Neural crest cell (in vitro differentiated cells): Measurements from ENCODE around the gene ACIN1. TPM values are rescaled to one million over a fixed set of nuclear protein-coding genes. Genes with fewer than 3 reads are reported as not detected.
A peak's percentile ranks its signal among the peaks of the same experiment; 100 is the strongest.

Experiments used
- DNase-seq: peaks from one replicate; pipeline ENCODE4 v3.0.0; 2021; ENCODE audit warnings: low read depth, mixed read lengths, low spot score
- H3K27ac Mint-ChIP-seq: one replicate; pipeline ENCODE4 v1.8.0; 2021; ENCODE audit warnings: mild to moderate bottlenecking, mixed read lengths; ENCODE audit not compliant: unreplicated experiment
- H3K27me3 Mint-ChIP-seq: 2 replicates; pipeline ENCODE4 v1.8.0; 2021; ENCODE audit warnings: low read depth, mild to moderate bottlenecking, mixed read lengths
- H3K36me3 Mint-ChIP-seq: 2 replicates; pipeline ENCODE4 v1.8.0; 2021; ENCODE audit warnings: low read depth, mild to moderate bottlenecking, mixed read lengths
- H3K4me1 Mint-ChIP-seq: 2 replicates; pipeline ENCODE4 v1.8.0; 2021; ENCODE audit warnings: mixed read lengths
- H3K4me3 Mint-ChIP-seq: one replicate; pipeline ENCODE4 v1.8.0; 2021; ENCODE audit warnings: mild to moderate bottlenecking, mixed read lengths
- H3K9me3 Mint-ChIP-seq: 2 replicates; pipeline ENCODE4 v1.8.0; 2021; ENCODE audit warnings: mixed read lengths
- total RNA-seq: library from RNA; stranded (reverse); gene quantifications from 2 replicates; pipeline ENCODE4 v1.2.1, GENCODE V29; 2021
- TF ChIP-seq, protein P1 (sequence below): fragments of 200-600 bp; sonication (generic); conservative IDR thresholded peaks from 2 replicates; pipeline ENCODE4 v1.5.0; 2021; ENCODE audit warnings: antibody characterized with exemption, mild to moderate bottlenecking

Gene ACIN1
- total RNA-seq, 1 donor from 2014 or later: 352 TPM

- H3K4me3 Mint-ChIP-seq: peak overlapping the region; percentile 93
- H3K27me3 Mint-ChIP-seq: peaks cover 5% of the 10 kb centered on the region
- DNase-seq: peak; percentile 74
- H3K9me3 Mint-ChIP-seq: no peaks in the 10 kb centered on the region
- H3K27ac Mint-ChIP-seq: peak overlapping the region; percentile 67
- peaks cover 20% of the 10 kb centered on the region for H3K4me1 Mint-ChIP-seq
- TF ChIP-seq, protein P1, sequence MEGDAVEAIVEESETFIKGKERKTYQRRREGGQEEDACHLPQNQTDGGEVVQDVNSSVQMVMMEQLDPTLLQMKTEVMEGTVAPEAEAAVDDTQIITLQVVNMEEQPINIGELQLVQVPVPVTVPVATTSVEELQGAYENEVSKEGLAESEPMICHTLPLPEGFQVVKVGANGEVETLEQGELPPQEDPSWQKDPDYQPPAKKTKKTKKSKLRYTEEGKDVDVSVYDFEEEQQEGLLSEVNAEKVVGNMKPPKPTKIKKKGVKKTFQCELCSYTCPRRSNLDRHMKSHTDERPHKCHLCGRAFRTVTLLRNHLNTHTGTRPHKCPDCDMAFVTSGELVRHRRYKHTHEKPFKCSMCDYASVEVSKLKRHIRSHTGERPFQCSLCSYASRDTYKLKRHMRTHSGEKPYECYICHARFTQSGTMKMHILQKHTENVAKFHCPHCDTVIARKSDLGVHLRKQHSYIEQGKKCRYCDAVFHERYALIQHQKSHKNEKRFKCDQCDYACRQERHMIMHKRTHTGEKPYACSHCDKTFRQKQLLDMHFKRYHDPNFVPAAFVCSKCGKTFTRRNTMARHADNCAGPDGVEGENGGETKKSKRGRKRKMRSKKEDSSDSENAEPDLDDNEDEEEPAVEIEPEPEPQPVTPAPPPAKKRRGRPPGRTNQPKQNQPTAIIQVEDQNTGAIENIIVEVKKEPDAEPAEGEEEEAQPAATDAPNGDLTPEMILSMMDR: peak; percentile 75
- H3K36me3 Mint-ChIP-seq: peaks cover 2% of the 10 kb centered on the region
Observed at GRCh38 chr14:23056145-23056955, 38.6 kb downstream of the ACIN1 start.

GRCh38 chr14:23055621-23056144 lies 39.3 kb downstream of the ACIN1 start:
- H3K4me3 Mint-ChIP-seq: peak overlapping the region; percentile 93
- peaks cover 2% of the 10 kb centered on the region for H3K36me3 Mint-ChIP-seq
- no peak overlapping the region for H3K27ac Mint-ChIP-seq
- no peaks in the 10 kb centered on the region for H3K9me3 Mint-ChIP-seq
- no peak for DNase-seq
- H3K4me1 Mint-ChIP-seq: peaks cover 20% of the 10 kb centered on the region
- H3K27me3 Mint-ChIP-seq: peaks cover 5% of the 10 kb centered on the region
- TF ChIP-seq, protein P1: no peak

GRCh38 chr14:23055147-23055550 lies 39.8 kb downstream of the ACIN1 start:
- DNase-seq: no peak
- TF ChIP-seq, protein P1: no peak
- Mint-ChIP-seq H3K36me3 (peaks cover 2% of the 10 kb centered on the region), H3K4me3 (peak overlapping the region; percentile 64), H3K27ac (no peak overlapping the region), H3K4me1 (peaks cover 20% of the 10 kb centered on the region), H3K9me3 (no peaks in the 10 kb centered on the region), H3K27me3 (peaks cover 5% of the 10 kb centered on the region)

DNA sequence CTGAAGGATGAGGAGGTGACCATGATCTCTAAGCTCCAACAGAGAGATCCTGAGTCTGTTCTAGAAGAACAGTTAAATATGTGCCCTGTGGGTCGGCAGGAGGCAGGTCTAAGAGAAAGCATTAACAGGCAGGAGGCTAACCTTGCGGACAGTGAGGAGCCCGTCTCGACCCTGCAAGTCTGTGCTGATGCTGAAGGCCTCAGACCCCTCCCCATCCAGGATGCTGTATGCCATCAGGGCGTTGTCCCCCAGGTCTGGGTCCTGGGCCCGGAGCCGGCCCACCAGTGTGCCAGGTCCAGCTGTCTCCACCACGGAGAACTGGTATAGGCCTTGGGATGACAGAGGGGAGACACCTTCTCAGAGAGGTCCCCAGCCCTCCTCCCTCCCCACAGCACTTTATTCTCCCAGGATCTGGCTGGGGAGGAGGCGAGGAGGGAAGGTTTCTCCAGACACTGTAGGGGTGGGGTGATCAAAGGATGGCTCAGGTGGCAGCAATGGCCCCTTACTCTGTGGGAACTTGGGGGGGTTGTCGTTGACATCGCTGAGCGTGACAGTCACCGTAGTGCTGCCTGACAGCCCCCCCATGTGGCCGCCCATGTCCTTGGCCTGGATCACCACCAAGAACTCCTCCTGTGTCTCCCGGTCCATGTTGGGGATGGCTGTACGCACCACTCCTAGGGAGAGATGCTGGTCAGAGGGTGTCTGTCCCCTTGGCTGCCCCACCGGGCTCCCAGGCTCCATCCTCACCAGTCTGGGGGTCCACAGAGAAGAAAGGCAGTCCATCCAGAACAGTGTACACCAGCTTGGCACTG lies 40.7 kb downstream of the ACIN1 start:
- H3K9me3 Mint-ChIP-seq: no peaks in the 10 kb centered on the region
- H3K36me3 Mint-ChIP-seq: peaks cover 2% of the 10 kb centered on the region
- peak overlapping the region; percentile 64 for H3K4me3 Mint-ChIP-seq
- H3K4me1 Mint-ChIP-seq: peaks cover 20% of the 10 kb centered on the region
- TF ChIP-seq, protein P1: peak; percentile 28
- no peak for DNase-seq
- H3K27ac Mint-ChIP-seq: no peak overlapping the region
- H3K27me3 Mint-ChIP-seq: peaks cover 5% of the 10 kb centered on the region

DNA sequence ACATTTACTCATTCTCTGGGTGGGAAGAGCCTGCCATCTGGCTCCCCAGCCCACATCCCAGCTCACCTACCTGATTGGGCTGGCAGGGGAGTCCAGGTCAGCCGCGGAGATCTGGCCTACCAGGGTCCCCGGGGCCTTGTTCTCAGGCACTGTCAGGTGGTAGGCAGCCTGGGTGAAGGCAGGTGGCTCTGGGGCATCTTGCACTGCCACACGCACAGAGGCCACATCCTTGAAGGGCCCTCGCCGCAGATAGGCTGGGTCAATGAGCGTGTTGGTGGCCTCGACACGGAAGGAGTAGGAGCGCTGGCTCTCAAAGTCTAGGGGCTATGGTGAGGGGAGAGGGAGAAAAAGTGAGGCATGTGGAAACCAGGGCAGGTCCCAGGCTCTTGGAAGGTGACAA lies 41.5 kb downstream of the ACIN1 start:
- Mint-ChIP-seq H3K4me1 (peaks cover 20% of the 10 kb centered on the region), H3K27me3 (peaks cover 5% of the 10 kb centered on the region), H3K4me3 (no peak overlapping the region), H3K27ac (no peak overlapping the region), H3K36me3 (peaks cover 2% of the 10 kb centered on the region), H3K9me3 (no peaks in the 10 kb centered on the region)
- TF ChIP-seq, protein P1: no peak
- DNase-seq: no peak
